NCI-H510A (cell line): ENCODE data around the gene AIG1.
"Not testable (repeated sequence)": the region's sequence is repeated elsewhere in the genome, so short reads cannot be mapped to it uniquely, and the experiment has no call there.

ENCODE experiments used
- DNase-seq: peaks from one replicate; lab custom pipeline; 2025; lab: John Stamatoyannopoulos, UW

Gene AIG1

GRCh38 chr6:143329323-143329722, 268.6 kb downstream of the AIG1 start:
- DNase-seq, result no peak

DNA sequence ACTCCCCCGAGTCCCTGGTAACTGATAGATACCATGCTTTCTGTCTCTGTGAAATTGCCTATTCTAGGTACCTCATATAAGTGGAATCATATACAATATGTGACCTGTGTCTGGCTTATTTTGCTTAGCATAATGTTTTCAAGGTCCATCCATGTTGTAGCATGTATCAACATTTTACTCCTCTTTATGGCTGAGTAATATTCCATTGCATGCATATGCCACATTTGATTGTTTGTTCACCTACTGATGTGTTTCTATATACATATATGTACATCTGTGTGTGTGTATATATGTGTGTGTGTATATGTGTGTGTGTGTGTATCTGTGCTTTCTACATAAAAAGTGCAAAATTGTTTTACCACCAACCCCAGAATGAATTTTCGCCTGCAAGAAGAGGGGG, 270.7 kb downstream of the AIG1 start:
- no peak for DNase-seq

DNA sequence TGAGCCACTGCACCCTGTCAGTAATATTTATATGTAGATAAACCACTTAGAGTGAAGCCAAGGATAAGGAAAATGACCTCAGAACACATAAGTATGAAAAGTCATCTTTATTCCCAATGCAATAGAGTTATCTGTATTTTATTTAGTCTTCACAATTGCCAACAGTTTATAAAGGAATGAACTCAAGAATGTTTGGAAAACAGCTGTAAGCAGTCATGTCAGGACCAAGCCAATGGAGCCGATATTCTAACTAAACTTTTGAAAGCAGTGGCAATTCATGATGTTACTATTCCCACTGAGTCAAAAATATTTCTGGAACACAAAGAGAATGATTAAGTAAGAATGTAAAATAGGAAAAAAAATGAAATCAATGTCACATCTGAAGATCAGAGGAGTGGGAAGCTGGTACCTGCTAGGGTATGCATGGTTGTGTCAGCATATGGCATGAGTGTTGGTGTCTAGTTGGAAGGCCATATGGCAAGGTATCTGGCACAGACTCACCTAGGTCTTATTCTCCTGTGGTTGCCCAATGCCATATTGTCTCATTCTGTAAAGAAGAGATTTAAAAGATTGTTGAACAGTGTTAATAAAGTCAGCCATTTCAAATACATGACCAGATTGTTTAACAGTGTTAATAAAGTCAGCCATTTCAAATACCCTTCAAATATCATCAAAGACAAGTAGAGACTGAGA, 271.6 kb downstream of the AIG1 start:
- DNase-seq, result no peak

GRCh38 chr6:143333081-143333480, 272.4 kb downstream of the AIG1 start:
- no peak for DNase-seq

- DNase-seq, result no peak
These were observed 273.2 kb downstream of the AIG1 start for GRCh38 chr6:143333749-143334520.

- no peak for DNase-seq
These were observed 275.2 kb downstream of the AIG1 start for GRCh38 chr6:143335865-143336264.

GRCh38 chr6:143336446-143337152, 275.9 kb downstream of the AIG1 start:
- DNase-seq, result no peak

GRCh38 chr6:143337201-143337949, 276.7 kb downstream of the AIG1 start:
- DNase-seq, result no peak

- no peak for DNase-seq
These were observed 278.5 kb downstream of the AIG1 start for GRCh38 chr6:143339223-143339622.

- DNase-seq, result not testable (repeated sequence)
These were observed 284.8 kb downstream of the AIG1 start for GRCh38 chr6:143345477-143345876.

DNA sequence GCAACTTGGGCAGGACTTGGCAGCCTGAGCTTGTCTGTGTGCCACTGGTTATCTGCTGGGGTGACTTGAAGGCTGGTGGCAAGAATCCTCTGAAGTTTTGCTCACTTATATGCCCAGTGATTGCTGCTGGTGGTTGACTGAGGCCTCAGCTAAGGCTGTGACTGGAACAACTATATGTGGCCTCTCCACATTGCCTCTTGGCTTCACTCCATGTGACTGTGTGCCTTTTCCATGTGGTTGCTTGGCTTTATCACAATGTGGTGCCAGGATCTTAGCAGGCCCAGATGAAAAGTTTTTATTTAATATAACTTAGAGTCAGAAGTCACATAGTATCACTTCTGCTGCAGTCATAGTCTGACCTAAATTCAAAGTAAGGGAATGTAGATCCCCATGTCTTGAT, 285.3 kb downstream of the AIG1 start:
- no peak for DNase-seq

DNA sequence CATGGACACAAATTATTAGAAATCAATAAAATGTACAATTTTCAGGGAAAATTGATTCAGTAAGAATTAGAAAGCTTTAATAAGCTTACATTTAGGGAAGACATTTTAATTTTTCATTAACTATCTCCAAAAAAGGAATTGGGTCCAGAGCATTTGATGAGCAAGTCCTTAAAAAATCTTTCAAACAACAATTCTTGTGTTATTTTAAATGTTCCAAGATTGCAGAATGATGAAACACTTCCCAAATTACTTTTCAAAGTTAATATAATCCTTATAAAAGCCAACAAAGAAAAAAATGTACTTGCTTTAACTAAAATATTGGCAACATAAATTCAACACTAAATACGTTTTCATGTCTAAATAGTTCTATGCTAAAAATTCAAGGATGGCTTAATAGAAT, 287.8 kb downstream of the AIG1 start:
- DNase-seq, result no peak

- no peak for DNase-seq
These were observed 288.8 kb downstream of the AIG1 start for GRCh38 chr6:143349530-143349929.

- no peak for DNase-seq
These were observed 295.6 kb downstream of the AIG1 start for GRCh38 chr6:143356101-143356880.

- DNase-seq, result no peak
These were observed 296.5 kb downstream of the AIG1 start for GRCh38 chr6:143357152-143357551.

DNA sequence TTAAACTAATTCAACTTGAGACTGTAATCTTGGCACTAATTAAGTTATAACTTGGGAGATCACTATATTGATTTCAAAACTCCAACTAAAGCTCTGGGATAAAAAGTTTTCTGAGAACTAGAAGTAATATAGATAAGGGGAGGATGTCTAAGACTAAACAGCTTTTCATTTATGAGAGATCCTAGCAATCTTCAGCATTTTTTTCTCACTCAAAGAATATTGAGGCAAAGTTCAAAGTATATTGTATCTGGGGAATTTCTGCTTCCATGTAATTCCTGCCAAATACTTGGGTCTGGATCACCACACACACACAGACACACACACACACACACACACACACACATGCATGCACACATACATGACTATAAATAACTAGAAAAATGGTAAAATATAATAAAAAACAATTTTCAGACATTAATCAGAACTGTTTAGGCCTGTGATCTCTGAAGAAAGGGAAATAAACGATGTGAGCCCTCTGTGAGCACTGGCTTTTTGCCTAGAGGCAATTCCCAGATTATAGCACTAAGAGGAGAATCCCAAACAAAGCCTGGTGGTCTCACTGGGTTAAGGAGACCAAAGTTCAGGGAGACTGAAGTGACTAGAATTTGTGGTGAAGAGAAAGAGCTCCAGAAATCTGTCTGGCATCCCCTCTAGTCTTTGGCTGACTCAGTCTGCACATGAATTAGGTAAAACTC, 297.0 kb downstream of the AIG1 start:
- no peak for DNase-seq

DNA sequence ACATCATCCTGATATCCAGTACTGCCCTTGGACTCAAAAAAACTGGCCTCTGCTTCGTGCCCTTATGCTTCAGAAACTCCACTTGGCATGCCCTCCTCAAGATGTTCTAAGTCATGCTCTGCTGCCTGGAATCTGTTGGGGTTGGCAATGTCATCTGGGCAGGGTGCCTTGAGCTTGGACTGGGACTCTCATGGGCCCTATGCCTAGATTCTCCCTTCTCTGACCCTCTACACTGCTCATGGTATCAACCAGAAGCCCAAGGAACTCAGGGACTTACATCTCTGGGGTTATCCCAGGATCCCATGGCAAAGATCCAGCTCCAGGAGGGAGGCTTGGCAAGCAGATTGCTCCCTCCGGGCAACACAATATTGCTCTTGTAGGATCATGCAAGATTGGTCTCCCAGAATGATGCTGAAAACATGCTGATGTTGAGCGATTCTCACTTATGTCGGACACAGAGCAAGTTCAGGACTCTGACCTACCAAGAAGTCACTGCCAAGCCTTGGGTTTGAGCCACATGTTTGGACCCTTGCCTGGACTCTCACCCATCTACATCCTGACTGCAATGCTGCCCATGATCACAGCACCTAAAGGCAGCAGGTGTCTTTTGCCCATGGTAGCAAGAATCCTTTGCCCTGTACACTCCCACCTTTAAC, 301.0 kb downstream of the AIG1 start:
- no peak for DNase-seq

DNA sequence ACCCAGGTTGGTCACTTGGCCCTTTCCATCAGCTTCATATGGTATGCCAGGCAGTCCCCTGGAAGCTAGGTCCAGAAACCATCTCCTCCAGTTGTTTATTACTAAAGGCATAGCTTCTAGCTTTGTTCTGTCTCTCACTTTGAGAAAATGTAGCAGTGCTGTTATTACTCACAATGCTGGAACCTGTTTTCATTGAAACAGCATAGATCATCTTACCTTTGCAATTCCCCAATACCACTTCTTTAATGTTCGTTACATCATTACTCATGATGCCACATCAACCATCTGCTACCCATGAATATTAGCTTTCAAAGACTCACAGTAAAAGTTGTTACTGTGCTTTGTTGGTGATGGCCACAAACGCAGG, 301.5 kb downstream of the AIG1 start:
- DNase-seq, result no peak

DNA sequence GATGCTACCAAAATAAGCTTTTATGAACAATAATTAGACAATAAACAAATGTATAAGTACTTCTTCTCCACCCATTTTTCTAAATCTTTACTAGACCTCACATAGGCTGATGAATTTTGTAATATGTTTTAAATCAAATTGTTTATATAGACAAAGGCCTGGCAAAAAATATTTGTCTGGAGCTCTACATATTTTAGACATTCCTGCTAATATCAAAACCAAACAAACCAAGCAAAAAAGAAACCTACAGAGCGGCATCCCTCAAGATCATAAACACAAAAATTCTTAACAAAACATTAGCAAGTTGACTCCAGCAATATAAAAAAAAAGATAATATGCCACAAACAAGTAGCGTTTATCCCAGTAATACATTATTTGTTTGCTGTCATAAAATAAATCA, 302.6 kb downstream of the AIG1 start:
- no peak for DNase-seq

- no peak for DNase-seq
These were observed 307.7 kb downstream of the AIG1 start for GRCh38 chr6:143368426-143368825.
